PFSK-1 (cell line): ENCODE results near the gene E4F1.

Experiments used
- SIN3A ChIP-seq: IDR thresholded peaks from 2 replicates; pipeline ENCODE4 v1.6.1; 2012; ENCODE audit warnings: mild to moderate bottlenecking, low read length, moderate library complexity, borderline replicate concordance; ENCODE audit not compliant: insufficient read depth
- TAF1 ChIP-seq: IDR thresholded peaks from 2 replicates; pipeline ENCODE4 v1.6.1; 2012; ENCODE audit warnings: low read length, control low read depth, borderline replicate concordance; ENCODE audit not compliant: insufficient read depth
- TF ChIP-seq, protein P1 (sequence below), 2 experiments: IDR thresholded peaks; 2 replicates each; pipeline versions ENCODE4 v1.6.1 to v1.8.0; 2011 to 2012; ENCODE audit warnings: low read depth in 2 of 2, low read length in 2 of 2, control low read depth in 1 of 2, inconsistent platforms in 1 of 2, mild to moderate bottlenecking in 1 of 2, moderate library complexity in 1 of 2; ENCODE audit not compliant: insufficient read depth in 1 of 2

DNA sequence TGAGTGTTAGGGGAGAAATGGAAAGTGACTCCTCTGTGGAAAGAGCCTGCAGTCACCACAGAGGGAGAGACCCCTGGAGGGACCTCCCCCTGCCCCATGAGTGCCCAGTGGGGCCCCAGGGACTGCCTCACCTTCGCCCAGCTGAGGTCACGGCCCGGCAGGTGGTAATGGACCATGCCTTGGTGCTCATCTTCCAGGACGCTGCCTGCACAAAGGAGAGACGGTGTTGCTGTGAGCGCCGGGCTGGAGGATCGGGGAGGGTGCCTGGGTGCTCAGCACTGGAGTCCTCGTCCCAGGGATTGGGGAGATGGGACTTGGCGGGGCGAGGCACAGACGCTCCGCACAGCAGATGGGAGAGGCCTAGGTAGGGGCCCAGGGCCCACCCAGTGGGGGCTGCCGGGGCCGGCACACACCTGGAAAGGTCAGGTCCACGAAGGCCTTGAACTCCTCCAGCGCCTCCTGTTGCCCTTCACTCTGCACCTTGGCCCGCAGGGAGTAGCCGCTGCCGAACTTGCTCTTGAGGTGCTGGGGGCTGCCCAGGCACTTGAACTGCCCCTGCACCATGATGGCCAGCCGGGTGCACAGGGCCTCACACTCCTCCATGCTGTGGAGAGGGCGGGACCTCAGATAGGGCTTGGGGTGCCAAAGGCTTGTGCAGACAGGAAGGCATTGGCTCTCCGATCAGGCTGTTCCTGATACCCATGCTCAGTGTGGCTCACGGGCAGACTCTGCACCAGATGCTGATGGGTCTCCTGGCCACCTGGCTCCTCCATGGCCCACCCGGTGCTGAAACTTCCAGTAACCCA is 54.3 kb downstream of the E4F1 start:
- TF ChIP-seq SIN3A: no peak
- TF ChIP-seq, protein P1, sequence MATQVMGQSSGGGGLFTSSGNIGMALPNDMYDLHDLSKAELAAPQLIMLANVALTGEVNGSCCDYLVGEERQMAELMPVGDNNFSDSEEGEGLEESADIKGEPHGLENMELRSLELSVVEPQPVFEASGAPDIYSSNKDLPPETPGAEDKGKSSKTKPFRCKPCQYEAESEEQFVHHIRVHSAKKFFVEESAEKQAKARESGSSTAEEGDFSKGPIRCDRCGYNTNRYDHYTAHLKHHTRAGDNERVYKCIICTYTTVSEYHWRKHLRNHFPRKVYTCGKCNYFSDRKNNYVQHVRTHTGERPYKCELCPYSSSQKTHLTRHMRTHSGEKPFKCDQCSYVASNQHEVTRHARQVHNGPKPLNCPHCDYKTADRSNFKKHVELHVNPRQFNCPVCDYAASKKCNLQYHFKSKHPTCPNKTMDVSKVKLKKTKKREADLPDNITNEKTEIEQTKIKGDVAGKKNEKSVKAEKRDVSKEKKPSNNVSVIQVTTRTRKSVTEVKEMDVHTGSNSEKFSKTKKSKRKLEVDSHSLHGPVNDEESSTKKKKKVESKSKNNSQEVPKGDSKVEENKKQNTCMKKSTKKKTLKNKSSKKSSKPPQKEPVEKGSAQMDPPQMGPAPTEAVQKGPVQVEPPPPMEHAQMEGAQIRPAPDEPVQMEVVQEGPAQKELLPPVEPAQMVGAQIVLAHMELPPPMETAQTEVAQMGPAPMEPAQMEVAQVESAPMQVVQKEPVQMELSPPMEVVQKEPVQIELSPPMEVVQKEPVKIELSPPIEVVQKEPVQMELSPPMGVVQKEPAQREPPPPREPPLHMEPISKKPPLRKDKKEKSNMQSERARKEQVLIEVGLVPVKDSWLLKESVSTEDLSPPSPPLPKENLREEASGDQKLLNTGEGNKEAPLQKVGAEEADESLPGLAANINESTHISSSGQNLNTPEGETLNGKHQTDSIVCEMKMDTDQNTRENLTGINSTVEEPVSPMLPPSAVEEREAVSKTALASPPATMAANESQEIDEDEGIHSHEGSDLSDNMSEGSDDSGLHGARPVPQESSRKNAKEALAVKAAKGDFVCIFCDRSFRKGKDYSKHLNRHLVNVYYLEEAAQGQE (IDR thresholded peaks at IDR 0.05; ENCODE audit: insufficient read depth in 1 of 2, low read depth in 2 of 2, low read length in 2 of 2): no peak
- TF ChIP-seq TAF1: no peak
